NCI-H748 (cell line): ENCODE results near the gene KLC1.
"Not testable (repeated sequence)": the region's sequence is repeated elsewhere in the genome, so short reads cannot be mapped to it uniquely, and the experiment has no call there.

ENCODE experiments used
- DNase-seq: peaks from one replicate; lab custom pipeline; 2025; ENCODE audit not compliant: unreplicated experiment; lab: John Stamatoyannopoulos, UW

Gene KLC1

DNA sequence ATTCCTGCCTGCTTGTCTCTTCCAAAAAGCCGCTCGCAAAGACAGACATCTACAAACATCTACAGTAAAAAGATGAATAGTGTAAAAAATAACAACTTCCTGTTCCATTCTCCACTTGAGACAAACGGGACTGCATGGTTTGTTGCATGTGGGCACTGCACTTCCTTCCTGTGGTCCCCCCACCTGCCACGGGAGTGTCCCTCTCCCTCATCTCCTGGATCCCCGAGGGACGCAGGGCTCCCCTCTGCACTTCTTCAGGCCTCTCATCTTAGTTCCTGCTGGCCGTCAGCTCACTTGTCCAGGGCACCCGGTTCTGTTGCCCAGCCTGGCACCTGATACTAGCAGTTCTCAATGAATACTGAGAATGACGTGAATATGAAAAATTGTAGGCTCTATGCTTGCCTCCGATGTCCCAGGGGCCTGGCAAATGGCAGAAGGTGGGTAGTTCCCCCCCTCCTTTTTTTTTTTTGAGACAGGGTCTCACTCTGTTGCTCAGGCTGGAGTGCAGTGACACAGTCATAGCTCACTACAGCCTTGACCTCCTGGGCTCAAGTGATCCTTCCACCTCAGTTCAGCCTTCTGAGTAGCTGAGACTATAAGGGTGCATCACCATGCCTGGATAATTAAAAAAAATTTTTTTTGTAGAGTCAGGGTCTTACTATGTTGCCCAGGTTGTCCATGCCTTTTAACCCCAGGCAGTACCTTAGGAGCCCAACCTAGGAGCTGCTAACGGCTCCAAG is 3.5 kb upstream of the KLC1 start:
- DNase-seq = no peak

- peak; percentile 61 for DNase-seq
These were observed 2.7 kb upstream of the KLC1 start for GRCh38 chr14:103626146-103626850.

GRCh38 chr14:103627073-103628025 is 1.7 kb upstream of the KLC1 start:
- no peak for DNase-seq

DNA sequence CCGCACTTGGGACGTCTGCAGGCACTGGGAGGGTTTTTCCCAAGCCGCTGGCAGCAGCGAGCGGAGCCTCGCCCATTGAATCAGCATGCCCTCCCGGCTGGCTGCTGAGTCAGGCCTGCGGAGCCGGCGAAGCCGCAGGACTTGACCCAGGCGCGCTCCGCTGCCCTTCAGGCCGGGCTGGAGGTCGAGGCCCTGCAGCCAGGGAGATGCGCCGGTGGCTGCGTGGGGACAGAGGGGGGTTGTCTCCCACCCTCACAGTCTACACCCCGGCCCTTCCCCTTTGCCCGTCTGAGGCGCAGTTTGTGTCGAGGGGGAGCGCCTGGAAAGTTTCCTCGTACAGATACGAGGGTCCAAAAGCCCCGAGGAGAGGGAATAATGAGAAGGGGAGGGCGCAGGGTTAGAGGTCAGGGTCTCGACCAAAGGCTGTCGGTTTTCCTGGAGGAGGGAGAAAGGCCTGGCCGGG is 759 bp upstream of the KLC1 start:
- peak; percentile 56 for DNase-seq

DNA sequence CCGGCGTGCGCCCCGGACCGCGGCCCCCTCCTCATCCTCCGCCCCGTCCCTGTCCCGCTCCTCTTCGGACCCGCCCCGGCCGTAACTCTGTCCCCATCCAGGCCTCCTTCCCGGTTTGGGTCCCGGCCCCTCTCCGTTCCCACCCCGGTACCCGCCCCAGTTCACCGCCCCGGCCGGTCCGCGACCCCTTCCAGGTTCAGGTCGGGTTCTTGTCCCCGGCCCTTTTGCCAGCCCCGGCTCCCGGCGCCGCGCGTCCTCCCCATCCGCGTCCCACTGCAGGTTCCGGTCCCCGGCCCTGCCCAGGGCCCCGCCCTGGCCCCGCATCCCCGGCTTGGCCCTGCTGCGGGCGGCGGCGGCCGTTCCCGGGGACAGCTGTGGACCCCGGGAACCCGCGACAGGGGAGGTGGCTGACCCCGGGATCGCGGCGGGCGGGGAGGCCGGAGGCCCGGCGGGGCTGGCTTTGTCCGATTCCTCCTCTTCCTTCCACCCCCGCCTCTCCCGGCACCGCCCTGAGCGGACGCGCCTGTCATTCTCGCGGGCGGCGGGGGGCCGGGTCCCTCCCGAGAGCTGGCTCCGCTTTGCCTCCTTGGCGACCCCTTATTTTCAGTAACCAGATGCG is 601 bp downstream of the KLC1 start:
- peak; percentile 62 for DNase-seq

DNA sequence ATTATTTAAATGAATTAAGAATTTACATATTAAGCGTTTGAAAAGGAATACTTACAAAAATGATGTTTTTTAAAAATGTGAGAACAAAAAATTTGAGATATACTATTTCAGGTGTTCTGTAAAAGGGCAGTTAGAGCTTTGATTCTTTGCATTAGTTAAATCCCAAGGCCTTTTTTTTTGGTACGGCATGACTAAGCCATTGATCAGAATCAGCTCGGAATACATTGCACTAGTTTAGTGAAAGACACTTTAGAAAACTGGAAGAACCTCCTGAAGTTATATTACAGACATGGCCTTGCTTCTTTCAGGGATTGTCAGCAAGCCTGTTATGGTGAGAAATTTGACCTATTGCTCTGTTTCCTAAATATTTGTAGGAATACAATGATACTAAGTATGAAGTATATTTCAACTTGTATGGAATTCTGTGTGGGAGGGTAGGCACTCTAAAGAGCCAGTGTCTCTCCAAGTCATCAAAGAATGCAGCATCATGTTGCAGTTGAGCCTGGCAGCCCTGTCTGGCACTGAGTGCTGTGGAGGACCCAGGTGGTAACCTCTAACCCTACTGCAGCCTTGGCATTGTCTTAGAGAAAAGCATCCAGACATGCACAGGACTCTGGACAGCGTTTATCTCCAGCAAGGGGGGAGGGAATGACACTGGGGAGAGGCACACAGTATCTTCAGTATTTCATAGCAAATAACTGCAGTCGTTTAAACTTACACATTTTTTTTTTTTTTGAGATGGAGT is 1.5 kb downstream of the KLC1 start:
- DNase-seq = no peak

DNA sequence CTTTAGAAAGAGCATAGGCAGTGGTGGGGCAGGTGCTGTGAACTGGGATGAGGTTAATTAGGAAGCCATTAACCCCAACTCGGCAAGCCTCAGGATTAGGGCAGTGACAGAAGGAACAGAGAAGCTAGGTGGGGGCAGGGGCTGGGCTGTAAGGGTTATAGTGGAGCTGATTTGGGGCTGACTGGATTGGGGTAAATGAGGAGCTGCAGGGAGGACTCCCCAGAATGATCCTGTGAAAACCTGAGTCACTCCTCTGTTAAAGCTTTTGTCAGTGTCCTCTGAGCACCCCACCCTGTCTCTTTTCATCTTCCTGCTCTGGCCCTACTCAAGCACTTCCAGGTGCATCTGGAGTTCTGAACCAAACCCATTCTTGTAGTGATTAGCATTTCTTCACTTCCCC is 4.4 kb downstream of the KLC1 start:
- no peak for DNase-seq

GRCh38 chr14:103634156-103634555 is 5.1 kb downstream of the KLC1 start:
- DNase-seq = no peak

- no peak for DNase-seq
These were observed 9.6 kb downstream of the KLC1 start for GRCh38 chr14:103638594-103638993.

GRCh38 chr14:103641161-103641560 is 12.2 kb downstream of the KLC1 start:
- no peak for DNase-seq

DNA sequence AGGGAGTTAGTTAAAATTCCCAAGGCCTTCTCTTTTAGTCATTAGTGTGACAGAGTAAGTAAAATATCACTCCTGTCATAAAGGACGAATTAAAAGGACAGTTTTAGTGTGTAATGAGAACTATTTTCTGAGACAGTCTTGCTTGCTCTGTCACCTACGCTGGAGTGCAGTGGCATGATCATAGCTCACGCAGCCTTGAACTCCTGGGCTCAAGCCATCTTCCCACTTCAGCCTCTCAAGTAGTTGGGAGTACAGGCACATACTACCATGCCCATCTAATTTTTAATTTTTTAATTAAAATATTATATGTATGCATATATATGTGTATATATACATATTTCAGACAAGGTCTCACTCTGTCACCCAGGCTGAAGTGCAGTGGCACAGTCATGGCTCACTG is 17.2 kb downstream of the KLC1 start:
- DNase-seq = no peak

- DNase-seq = no peak
These were observed 20.0 kb downstream of the KLC1 start for GRCh38 chr14:103649001-103649400.

DNA sequence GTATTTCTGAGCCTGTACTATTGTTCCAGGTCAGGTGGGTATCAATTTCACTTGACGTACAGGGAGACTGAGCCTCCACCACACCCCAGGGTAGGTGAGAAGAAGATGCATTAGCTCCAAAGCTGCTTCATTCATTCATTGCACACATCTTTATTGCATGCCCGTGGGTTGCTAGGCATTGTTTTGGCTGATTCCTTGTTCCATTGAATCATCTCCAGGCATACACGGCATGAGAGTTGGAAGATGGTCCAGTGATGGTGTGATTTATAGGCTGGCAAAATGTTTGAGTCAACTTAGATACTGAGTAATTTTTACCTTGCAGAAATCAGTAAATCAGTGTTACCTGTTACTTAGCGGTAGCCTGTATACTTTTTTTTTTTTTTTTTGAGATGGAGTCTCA is 21.2 kb downstream of the KLC1 start:
- DNase-seq = no peak

GRCh38 chr14:103651585-103651984 is 22.6 kb downstream of the KLC1 start:
- DNase-seq = no peak

GRCh38 chr14:103652806-103653205 is 23.8 kb downstream of the KLC1 start:
- DNase-seq = no peak

DNA sequence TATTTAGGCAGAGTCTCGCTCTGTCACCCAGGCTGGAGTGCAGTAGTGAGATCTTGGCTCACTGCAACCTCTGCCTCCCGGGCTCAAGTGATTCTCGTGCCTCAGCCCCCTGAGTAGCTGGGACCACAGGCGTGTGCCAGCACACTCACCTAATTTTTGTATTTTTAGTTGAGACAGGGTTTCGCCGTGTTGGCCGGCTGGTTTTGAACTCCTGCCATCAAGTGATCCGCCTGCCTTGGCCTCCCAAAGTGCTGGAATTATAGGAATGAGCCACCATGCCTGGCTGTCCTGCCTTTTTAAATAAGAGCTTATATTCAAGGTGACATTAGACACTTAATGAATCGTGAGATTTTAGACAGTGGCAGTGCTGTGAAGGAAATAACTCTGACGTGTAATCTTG is 24.3 kb downstream of the KLC1 start:
- not testable (repeated sequence) for DNase-seq

DNA sequence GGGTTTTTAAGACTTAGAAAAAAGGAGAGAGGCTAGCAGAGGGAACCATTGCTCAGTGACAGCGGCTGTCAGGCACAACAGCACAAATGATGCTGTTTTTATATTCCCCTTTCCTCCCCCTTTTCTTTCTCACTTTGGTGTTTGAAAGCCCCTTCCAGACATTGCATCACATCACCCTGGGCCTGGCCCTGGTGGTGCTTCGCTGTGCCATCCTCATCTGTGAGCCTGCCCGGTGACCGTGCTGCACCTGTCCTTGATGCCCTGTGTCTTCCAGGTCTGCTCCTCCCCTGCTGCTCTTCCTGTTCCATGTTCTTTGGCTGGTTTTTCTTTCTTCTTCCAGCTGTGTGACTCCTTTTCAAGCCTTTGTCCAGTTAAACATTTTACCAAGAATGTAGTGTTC is 24.8 kb downstream of the KLC1 start:
- no peak for DNase-seq

DNA sequence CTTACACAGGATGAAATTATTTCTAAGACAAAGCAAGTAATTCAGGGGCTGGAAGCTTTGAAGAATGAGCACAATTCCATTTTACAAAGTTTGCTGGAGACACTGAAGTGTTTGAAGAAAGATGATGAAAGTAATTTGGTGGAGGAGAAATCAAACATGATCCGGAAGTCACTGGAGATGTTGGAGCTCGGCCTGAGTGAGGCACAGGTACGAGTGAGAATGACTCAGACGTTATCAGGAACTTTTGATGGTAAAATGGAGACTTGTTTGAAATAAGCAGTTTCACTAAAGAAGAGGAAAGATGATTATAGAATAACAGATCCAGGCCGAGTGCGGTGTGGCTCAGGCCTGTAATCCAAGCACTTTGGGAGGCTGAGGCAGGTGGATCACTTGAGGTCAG is 25.6 kb downstream of the KLC1 start:
- DNase-seq = no peak

GRCh38 chr14:103656031-103656755 is 27.2 kb downstream of the KLC1 start:
- DNase-seq = no peak

- no peak for DNase-seq
These were observed 27.7 kb downstream of the KLC1 start for GRCh38 chr14:103656756-103657133.
